Activated CD8-positive, alpha-beta memory T cell treated with anti-CD3 and anti-CD28 coated beads for 4 hours (primary cell): ENCODE measurements around the gene CTIF.

Source experiments
- DNase-seq, 2 donors: peaks; one replicate each; pipeline ENCODE4 v3.0.0-alpha.2; 2020; ENCODE audit warnings: low read depth in 2 of 2

CTIF gene

GRCh38 chr18:48621815-48622555, 83.2 kb downstream of the CTIF start:
- no peak for DNase-seq

DNA sequence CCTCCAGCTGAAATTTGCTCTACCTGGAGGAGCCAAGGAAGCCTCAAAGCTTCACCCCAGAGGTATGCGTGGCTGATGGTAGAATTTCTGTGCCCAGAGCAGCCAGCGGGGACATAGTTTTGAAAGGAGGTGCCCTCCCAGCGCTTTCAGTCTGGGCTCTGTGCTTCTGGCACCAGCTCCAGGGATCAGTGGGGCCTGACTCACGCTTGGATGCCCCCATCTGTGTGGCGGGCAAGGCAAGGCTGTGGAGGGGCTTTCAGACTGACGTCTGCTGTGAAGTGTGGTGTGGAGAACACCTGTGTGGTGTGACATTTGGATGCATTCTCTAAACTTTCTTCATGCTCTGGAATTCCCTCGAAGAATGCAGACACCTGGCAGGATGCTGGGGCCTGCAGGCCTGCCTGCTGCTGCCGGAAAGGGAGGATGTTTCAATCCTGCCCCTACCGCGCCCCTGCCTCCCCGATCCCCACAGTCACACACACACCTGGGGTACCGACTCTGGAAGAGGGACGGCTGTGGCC, 84.1 kb downstream of the CTIF start:
- DNase-seq: no peak

- no peak for DNase-seq
Observed at GRCh38 chr18:48623468-48624235, 84.8 kb downstream of the CTIF start.

DNA sequence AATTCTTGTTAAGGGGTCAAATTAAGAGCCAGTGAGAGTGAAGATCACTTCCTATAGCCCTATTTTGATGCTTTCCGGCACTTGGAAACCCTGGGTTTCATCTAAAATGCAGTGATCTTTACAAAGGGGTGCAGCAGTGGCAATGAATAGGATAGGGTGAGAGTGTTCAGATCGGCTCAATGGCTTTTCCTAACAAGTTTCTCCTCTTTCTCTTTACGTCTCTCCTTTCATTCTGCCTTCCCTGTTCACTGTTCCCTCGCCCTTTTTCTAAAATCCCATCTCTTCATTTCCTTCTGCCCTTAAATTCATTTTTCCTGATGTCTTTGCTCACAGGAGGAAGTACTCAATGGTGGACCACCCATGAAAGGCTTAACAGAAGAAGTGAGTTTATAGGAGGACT, 86.0 kb downstream of the CTIF start:
- no peak for DNase-seq

DNA sequence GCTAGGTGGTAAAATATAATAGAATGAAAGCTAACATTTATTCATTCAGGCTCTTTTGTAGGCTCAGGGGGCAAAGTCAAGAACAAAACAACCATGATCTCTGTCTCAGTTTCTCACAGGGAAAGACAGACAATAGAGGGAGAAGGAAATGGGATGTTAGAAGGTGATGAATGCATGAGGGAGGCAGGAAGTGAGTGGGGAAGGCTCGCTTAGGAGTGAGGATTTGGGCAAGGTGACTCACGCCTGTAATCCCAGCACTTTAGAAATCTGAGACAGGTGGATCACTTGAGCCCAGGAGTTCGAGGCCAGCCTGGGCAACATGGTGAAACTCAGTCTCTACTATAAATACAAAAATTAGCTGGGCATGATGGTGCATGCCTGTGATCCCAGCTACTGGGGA, 88.4 kb downstream of the CTIF start:
- DNase-seq: no peak

DNA sequence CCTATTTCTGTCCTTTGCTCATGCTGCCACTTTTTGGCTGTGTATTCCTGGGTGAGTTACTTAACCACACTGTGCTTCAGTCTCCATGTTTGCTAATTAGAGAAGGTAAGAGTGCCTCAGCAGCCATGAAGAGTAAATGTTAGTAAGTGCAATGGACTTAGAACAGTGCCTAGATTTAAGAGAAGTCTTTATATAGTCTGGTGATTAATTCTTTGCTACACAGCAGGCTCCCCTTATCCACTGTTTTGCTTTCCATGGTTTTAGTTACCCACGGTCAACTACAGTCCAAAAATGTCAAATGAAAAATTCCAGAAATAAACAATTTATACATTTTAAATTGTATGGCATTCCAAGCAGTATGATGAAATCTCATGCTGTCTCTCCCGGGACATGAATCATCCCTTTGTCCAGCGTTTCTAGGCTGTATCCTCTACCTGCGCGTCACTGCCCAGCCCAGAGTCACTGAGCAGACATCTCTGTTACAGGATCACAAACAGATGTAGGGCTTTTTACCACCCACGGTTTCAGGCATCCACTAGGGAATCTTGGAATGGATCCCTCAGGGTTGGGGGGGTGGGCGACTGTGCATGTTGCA, 91.0 kb downstream of the CTIF start:
- DNase-seq: no peak

GRCh38 chr18:48631851-48632250, 93.0 kb downstream of the CTIF start:
- DNase-seq: no peak

GRCh38 chr18:48632676-48633257, 93.9 kb downstream of the CTIF start:
- DNase-seq: no peak

GRCh38 chr18:48634491-48634890, 95.7 kb downstream of the CTIF start:
- DNase-seq: no peak

DNA sequence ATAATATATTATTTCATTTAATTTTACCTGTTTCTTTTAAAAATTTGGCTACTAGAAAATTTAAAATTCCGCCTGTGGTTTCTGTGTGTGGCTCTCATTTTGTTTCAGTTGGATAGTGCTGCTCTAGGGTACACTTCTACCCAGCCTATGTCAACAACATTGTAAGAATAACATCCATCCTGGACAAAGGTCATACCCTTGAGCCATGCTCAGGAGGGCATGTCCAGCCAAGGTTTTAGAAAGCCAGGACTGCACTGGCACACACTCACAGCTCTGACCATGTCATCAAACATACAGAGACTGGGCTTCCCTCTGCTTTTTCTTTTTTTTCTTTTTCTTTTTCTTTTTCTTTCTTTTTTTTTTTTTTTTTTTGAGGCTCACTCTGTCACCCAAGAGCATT, 96.1 kb downstream of the CTIF start:
- DNase-seq: no peak

DNA sequence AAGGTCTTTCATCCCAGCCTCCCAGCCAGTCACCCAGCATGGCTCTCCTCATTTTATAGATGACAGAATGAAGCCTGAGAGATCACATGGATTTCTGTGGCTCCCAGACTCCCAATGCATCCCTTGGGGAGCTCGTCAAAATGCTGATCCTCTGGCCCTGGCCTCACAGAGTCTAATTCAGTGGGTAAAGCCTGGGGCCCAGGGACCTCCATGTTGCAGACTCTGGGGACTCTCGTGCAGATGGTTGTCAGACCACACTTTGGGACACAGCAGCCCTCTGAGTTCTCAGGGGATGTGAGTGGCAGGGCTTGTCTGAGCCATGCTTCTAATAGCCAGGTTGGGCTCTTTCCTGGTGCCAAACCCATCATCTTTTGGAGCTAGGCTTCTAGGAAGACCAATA, 97.0 kb downstream of the CTIF start:
- no peak for DNase-seq

- DNase-seq: no peak
Observed at GRCh38 chr18:48636436-48636835, 97.6 kb downstream of the CTIF start.

DNA sequence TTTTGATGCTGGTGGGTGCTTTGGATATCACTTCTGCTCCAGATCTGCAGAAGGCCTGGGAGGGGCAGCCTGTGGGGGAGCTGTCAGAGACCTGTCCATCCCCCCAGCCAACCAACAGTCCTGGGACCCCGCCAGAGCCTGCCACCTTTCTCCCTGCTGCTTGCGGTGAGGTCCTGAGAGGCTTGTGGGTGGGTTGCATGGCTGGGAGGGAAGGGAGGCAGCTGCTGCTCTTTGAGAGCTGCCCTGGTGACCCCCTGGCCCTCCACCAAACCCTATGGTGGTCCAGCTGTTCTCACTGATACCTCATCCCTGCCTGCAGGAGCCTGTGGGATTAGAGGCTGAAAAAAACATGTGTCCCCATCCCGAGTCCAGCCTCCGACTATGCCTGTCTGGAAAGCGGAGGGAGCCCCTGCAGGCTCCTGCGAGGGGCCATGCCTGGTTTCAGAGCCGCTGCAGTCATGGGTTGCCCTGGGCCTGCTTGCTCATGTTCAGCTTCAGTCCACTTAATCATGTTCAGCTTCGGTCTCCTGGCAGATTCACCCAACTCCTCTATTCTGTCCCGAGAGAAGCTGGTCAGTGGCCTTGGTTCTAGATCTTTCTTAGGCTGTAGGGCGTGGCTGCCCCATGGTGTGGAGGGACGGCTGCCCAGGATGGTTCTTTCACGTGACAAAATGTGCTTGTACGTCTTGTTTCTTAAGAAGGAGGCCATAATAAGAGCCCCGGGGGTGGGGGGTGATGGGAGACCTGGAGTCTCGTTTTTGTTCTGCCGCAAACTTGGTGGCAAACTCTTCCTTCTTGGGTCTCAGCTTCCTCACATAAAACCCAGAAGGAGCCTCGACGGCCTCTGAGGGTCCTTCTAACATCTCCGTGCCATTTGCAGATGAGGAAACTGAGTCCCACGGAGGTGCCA, 98.5 kb downstream of the CTIF start:
- DNase-seq: no peak

DNA sequence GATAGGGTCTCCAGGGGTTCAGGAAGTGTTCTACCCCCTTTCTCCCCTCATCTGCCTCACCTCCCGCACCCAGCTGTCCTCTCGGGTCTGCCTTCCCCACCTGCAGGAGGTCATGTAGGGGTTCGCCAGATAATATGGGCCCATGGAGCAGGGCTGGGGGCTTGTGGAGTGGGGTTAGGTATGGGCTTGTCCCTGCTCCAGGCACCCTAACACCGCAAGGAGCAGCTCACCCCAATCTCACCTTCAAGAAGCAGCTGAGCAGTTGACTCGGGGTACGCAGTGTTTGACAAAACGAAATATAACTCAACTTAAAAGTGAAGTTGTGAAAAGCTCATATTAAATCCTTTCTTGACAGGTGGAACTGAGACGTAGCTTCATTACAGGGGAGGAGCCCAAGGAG, 99.6 kb downstream of the CTIF start:
- DNase-seq: no peak

DNA sequence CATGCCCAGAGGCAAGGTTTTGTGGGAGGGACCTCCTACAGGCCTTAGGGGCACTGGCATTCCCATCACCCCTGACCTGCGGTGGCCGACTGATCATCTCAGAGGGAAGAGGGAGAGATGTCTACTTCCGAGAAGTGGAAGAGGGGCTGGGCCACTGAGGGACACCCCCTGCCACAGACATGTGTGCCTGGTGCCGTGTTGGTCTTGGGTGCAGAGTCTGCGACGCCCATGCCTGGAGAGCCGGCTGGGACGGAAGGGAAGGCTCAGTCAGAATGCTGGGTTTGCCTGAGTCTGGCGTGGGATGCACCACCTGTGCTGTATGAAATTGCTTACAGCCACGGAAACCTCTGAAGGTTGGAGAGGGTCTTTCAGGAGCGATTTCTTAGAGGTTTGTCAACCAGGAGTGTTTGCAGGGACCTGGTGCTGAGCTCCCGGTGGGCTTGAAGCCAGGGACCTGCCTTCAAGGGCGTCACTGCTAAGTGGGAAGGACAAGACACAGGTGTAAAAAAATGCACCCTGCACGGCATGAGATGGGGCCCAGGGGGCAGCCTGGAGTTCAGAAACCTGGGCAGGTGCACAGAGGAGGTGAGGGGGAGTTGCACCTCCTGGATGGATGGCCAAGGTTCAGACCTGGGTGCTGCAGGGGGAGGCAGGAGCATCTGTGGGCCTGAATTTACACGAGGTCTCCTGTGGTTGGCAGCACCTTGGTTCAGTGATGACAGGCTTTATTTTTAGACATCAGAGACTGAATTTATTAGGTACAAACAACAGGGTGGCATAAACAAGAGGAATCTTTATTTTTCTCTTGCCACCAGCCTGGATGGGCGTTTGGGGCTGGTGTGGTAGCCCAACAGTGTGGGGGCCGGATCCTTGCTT, 100.3 kb downstream of the CTIF start:
- no peak for DNase-seq

- no peak for DNase-seq
Observed at GRCh38 chr18:48639772-48640432, 101.1 kb downstream of the CTIF start.

GRCh38 chr18:48640566-48641270, 101.9 kb downstream of the CTIF start:
- DNase-seq: no peak

GRCh38 chr18:48641981-48642380, 103.2 kb downstream of the CTIF start:
- no peak for DNase-seq

DNA sequence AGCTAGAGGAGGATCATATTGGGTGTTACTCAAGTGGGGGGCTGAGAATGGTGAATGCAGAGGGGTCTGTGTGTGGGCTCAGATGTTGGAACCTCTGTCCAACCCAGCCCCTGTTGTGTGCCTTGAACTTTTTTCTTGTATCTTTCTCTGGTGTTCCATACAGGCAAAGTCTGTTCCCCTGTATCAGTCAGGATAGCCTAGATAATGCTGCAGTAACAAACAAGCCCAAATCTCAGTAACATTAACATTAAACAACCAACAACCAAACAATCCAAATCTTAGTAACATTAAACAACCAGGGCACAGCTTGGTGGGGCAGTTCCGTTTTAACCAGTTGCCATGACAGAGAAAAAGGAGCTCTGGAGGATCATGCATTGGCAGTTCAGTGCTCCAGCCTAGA, 103.7 kb downstream of the CTIF start:
- DNase-seq: no peak
